Measurements from ENCODE around the gene TMEM174. TPM values are rescaled to one million over a fixed set of nuclear protein-coding genes. Genes with fewer than 3 reads are reported as not detected.

TMEM174 gene
- total RNA-seq, 3 donors from 2014 or later: not detected

DNA sequence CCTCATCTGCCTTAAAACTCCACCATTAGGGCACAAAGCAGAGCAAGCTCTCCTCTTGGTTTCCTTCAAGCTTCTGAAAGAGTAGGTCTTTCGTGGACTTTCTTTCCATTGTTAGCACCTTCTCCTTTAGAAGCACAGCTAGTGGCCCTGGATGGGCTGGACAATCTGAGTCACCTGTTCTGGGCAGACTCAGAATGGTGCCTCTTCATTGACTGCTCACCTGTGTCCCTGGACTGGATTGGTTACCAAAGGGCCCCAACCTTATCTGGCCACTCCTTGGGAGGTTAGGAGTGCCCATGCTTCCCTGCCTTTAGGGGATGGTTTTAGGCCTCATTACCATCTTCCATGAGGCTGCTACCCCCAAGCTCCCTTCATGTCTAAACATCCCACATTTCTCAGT lies 23.2 kb downstream of the TMEM174 start:
- DNase-seq (no peak), ATAC-seq (no peak)

GRCh38 chr5:73197637-73198257 lies 24.8 kb downstream of the TMEM174 start:
- no peaks in the 10 kb centered on the region for H3K36me3 ChIP-seq (ENCODE audit: low read depth)
- H3K9me3 ChIP-seq: no peaks in the 10 kb centered on the region
- H3K4me3 ChIP-seq: no peak overlapping the region
- DNase-seq: no peak
- intact Hi-C loops (cut with DNase I, micrococcal nuclease): no loop called here
- no peak for TF ChIP-seq CTCF (IDR thresholded peaks at IDR 0.05)
- peaks cover 4% of the 10 kb centered on the region for H3K4me1 ChIP-seq (ENCODE audit: low read depth)
- ATAC-seq: no peak

More for the DNA sequence above, 23.2 kb downstream of the TMEM174 start:
- Histone ChIP-seq H3K4me1 (ENCODE audit: low read depth) (peaks cover 3% of the 10 kb centered on the region), H3K9me3 (no peaks in the 10 kb centered on the region), H3K36me3 (ENCODE audit: low read depth) (no peaks in the 10 kb centered on the region), H3K4me3 (no peak overlapping the region)
- intact Hi-C loops (cut with DNase I, micrococcal nuclease): no loop called here
- TF ChIP-seq CTCF (IDR thresholded peaks at IDR 0.05): no peak

GRCh38 chr5:73198833-73199592 lies 26.0 kb downstream of the TMEM174 start:
- intact Hi-C loops (cut with DNase I, micrococcal nuclease): no loop called here
- H3K4me1 ChIP-seq (ENCODE audit: low read depth): peaks cover 6% of the 10 kb centered on the region
- no peak overlapping the region for H3K4me3 ChIP-seq
- peak; percentile 53 for ATAC-seq
- no peak for DNase-seq
- no peaks in the 10 kb centered on the region for H3K9me3 ChIP-seq
- TF ChIP-seq CTCF (IDR thresholded peaks at IDR 0.05): no peak
- no peaks in the 10 kb centered on the region for H3K36me3 ChIP-seq (ENCODE audit: low read depth)

- no peak for TF ChIP-seq CTCF (IDR thresholded peaks at IDR 0.05)
- H3K36me3 ChIP-seq (ENCODE audit: low read depth): no peaks in the 10 kb centered on the region
- H3K9me3 ChIP-seq: no peaks in the 10 kb centered on the region
- H3K4me1 ChIP-seq (ENCODE audit: low read depth): peaks cover 8% of the 10 kb centered on the region
- intact Hi-C loops (cut with DNase I, micrococcal nuclease): loop anchor here in 1 of 2 donors (10.0 kb wide), 1 partner anchor 115 kb away; no protein-coding TSS in a partner anchor
- H3K4me3 ChIP-seq: no peak overlapping the region
- no peak for DNase-seq
- ATAC-seq: no peak
These were observed 26.7 kb downstream of the TMEM174 start for GRCh38 chr5:73199671-73200070.

DNA sequence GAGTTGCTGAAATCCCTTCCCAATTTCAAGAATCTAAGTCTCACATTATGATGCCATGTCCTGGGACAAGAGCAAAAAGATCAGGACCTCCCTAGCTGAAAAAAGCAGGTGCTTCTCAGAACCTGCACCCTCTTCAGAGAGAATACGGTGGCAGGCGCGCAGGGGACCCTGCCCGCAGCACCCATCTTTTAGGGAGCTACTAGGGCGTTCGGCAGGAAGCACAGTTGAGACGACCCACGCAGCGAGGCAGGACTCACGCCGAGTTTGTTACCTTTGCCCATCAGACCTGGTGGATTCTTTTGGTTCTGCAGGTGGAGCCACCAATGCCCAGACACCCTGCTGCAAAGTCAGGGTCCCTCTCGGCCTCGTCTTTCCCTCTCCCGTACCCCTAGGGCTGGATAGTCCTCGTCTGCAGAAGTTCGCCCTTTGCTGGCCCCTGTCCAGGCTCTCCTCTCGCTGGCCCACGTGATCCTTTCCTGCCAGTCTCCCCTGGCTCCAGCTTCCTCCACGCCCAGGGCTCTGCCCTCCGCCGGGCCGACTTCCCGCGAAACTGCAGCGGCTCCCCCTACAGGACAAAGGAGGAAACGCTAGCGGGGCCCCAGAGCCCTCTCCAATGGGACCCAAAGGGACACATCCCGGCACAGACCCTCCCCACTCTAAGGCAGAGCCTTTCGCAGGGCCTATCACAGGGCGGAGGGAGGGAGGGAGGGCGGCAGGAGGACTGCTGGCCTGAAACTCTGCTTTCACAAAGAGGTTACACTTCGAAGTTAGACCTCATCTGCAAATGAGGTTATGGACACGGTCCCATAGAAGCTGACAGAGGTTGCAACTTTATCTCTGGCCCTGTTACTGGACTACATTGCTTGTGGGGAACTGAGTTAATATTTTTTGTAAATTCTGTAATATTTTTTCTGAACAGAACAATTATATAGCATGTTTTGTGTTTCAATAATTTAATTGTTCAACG lies 28.8 kb downstream of the TMEM174 start:
- intact Hi-C loops (cut with DNase I, micrococcal nuclease): loop anchor here in 1 of 2 donors (10.0 kb wide), 1 partner anchor 117 kb away; no protein-coding TSS in a partner anchor
- TF ChIP-seq CTCF (IDR thresholded peaks at IDR 0.05): peak; percentile 81
- DNase-seq: peak; percentile 93 to 96 (median 95)

More for the DNA sequence above, 28.8 kb downstream of the TMEM174 start:
- H3K4me3 ChIP-seq: no peak overlapping the region
- ATAC-seq: peak; percentile 90
- H3K36me3 ChIP-seq (ENCODE audit: low read depth): no peaks in the 10 kb centered on the region
- H3K9me3 ChIP-seq: no peaks in the 10 kb centered on the region
- peaks cover 17% of the 10 kb centered on the region for H3K4me1 ChIP-seq (ENCODE audit: low read depth)

Measured in mucosa of descending colon (tissue), 3 donors.